ENCODE data around the gene TMEM154. TPM values are rescaled to one million over a fixed set of nuclear protein-coding genes. Genes with fewer than 3 reads are reported as not detected.

The TMEM154 gene
- total and polyA plus RNA-seq, 9 donors = 0.11 to 1.5 (median 0.53) TPM

DNA sequence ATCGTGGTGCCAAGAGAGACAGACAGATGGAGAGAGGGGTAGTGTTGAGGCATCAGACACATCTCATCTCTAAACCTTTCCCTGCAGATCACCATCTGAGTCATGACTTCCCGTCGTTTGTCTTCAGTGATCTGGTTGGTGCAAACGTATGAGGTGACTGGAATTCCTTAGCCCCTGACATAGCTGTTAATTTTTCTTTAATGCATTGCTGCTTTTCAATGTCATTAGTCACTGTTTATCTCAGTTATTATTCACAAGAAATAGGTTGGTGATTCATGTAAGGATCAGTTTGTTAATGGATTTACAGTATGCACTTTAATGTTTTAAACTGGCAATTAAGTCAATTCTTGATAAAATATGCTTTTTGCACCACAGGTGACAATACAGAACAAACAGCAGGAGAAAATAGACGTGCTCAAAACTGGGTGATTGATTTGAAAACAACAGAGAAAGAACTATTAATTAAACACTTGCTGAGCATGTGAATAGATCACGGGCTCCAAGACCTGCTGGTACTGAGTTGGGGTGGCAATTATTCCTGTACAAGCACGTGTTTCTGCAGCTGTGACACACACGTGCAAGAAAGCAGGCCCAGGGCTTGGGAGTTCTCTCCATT lies 1.3 kb upstream of the TMEM154 start:
- Histone ChIP-seq H3K27ac (no peak overlapping the region), H3K27me3 (no peaks in the 10 kb centered on the region), H3K4me3 (no peak overlapping the region), H3K4me1 (ENCODE audit: insufficient read depth) (no peaks in the 10 kb centered on the region), H3K9me3 (no peaks in the 10 kb centered on the region), H3K36me3 (no peaks in the 10 kb centered on the region)
- TF ChIP-seq, protein P1, sequence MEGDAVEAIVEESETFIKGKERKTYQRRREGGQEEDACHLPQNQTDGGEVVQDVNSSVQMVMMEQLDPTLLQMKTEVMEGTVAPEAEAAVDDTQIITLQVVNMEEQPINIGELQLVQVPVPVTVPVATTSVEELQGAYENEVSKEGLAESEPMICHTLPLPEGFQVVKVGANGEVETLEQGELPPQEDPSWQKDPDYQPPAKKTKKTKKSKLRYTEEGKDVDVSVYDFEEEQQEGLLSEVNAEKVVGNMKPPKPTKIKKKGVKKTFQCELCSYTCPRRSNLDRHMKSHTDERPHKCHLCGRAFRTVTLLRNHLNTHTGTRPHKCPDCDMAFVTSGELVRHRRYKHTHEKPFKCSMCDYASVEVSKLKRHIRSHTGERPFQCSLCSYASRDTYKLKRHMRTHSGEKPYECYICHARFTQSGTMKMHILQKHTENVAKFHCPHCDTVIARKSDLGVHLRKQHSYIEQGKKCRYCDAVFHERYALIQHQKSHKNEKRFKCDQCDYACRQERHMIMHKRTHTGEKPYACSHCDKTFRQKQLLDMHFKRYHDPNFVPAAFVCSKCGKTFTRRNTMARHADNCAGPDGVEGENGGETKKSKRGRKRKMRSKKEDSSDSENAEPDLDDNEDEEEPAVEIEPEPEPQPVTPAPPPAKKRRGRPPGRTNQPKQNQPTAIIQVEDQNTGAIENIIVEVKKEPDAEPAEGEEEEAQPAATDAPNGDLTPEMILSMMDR (IDR thresholded peaks at IDR 0.05) = no peak
- TF ChIP-seq POLR2A (IDR thresholded peaks at IDR 0.05) = no peak
- intact Hi-C loops (cut with DNase I) = no loop called here
- DNase-seq = no peak
- 73 to 76% (median 75%) methylated on average over 8 of the region's 8 CpGs for WGBS, 3 donors

DNA sequence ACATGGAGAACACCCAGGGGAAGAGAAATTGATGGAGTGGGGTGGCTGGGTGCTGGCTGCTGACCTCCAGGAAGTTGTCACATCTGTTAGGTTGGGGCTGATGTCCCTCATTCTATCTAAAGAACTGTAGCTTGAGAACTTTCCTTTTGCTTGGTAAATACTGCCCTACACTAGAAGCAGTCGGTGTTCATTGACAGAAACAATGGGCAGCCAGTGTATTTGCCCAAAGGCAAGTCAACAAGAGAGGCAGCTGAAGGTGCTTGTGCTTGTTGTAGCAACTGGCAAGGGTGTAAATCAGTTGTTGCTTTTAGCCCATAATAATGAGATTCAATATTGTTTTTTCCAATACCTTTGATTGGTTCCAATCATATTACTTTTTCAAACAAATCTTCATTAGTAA lies 956 bp downstream of the TMEM154 start:
- no peak overlapping the region for H3K27ac ChIP-seq
- no peaks in the 10 kb centered on the region for H3K27me3 ChIP-seq
- no peak for DNase-seq
- no peaks in the 10 kb centered on the region for H3K9me3 ChIP-seq
- WGBS, 3 donors = 44 to 59% (median 50%) methylated on average over 1 of the region's 1 CpG
- H3K4me1 ChIP-seq (ENCODE audit: insufficient read depth) = no peaks in the 10 kb centered on the region
- TF ChIP-seq POLR2A (IDR thresholded peaks at IDR 0.05) (no peak), EP300 (IDR thresholded peaks at IDR 0.05) (no peak)
- TF ChIP-seq, protein P1 (IDR thresholded peaks at IDR 0.05) = no peak
- H3K36me3 ChIP-seq = no peaks in the 10 kb centered on the region
- H3K4me3 ChIP-seq = no peak overlapping the region
- intact Hi-C loops (cut with DNase I) = no loop called here

DNA sequence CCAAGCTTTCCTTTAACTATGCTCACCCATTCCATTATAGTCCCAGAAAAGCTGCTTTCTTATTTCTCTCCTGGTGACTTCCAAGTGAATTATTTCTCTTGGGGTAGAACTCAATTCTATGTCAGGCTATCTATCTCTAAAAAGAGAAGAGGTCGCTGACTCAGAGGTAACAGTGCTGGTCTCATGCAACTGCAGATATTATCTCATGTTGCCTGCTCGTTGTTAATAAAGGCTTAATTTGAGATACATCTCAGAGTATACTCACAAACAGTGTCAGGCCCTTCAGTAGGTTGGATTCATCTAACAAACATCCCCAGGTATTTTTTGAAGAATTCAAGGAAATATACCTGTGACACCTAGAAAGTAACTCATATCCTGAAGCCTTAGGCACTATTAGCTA lies 2.7 kb downstream of the TMEM154 start:
- Histone ChIP-seq H3K4me1 (ENCODE audit: insufficient read depth) (no peaks in the 10 kb centered on the region), H3K4me3 (no peak overlapping the region), H3K27me3 (no peaks in the 10 kb centered on the region), H3K27ac (no peak overlapping the region), H3K36me3 (no peaks in the 10 kb centered on the region), H3K9me3 (no peaks in the 10 kb centered on the region)
- WGBS, 3 donors = 83 to 86% (median 85%) methylated on average over 2 of the region's 2 CpGs
- no peak for TF ChIP-seq POLR2A (IDR thresholded peaks at IDR 0.05)
- TF ChIP-seq, protein P1 (IDR thresholded peaks at IDR 0.05) = no peak
- no peak for TF ChIP-seq EP300 (IDR thresholded peaks at IDR 0.05)
- DNase-seq = no peak
- intact Hi-C loops (cut with DNase I) = no loop called here

DNA sequence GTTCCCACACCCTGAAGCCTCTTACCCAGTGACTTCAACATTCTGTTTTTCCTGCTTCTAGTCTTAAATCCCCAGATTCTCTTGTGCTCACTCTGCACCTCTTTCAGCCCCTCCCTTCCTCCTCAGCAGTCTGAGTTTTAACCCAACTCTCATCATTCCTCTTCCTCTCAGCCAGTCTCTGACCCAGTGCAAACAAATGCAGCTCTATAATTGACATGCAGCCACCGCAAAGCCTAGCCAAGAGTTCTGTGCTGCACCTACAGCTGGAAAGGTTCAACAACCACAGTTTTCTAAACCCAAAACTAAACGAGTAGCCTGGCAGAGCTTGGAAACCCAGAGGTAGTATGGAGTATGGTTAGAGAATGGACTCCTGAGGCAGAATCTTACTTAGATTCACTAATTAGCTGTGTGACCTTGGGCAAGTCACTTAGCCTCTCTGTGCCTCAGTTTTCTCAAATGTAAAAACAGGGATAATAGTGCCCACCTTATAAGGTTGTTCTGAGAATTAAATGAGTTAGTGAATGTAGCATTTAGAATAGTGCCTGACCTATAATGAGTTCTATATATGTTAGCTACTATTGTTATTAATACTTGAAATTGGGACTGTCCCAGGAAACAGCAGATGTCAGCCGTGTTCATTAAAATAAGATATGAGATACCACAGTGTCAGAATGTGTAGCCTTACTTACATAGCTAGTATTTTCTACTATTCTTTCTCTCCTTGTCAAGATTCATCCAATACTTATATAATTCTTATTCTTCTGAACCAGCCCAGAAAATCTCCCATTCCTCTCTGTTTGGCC lies 3.5 kb downstream of the TMEM154 start:
- Histone ChIP-seq H3K27ac (no peak overlapping the region), H3K4me3 (no peak overlapping the region), H3K36me3 (no peaks in the 10 kb centered on the region), H3K9me3 (no peaks in the 10 kb centered on the region), H3K4me1 (ENCODE audit: insufficient read depth) (no peaks in the 10 kb centered on the region), H3K27me3 (no peaks in the 10 kb centered on the region)
- intact Hi-C loops (cut with DNase I) = no loop called here
- TF ChIP-seq, protein P1 (IDR thresholded peaks at IDR 0.05) = no peak
- no peak for TF ChIP-seq POLR2A (IDR thresholded peaks at IDR 0.05)
- TF ChIP-seq EP300 (IDR thresholded peaks at IDR 0.05) = no peak
- WGBS, 3 donors = 52 to 64% (median 56%) methylated on average over 3 of the region's 3 CpGs
- no peak for DNase-seq

All from ovary (tissue), 9 donors.